ENCODE measurements around the gene GALNT2.

The GALNT2 gene

GRCh38 chr1:230030122-230030821, 36.8 kb upstream of the GALNT2 start:
- H3K4ac ChIP-seq (ENCODE audit: low read length): no peak overlapping the region
- no CpG with 5 or more reads among the region's 2 CpGs for whole genome bisulfite sequencing, 2 donors (ENCODE audit: extremely low coverage in 2 of 2, insufficient read length in 2 of 2, insufficient replicate concordance in 1 of 2)
- no peaks in the 10 kb centered on the region for H3K9me3 ChIP-seq (replicated peaks in 1 of 2; ENCODE audit: control insufficient read depth in 2 of 2, insufficient read depth in 1 of 2, low read depth in 1 of 2, low read length in 2 of 2)
- H3K9ac ChIP-seq (ENCODE audit: low read depth, low read length, poor library complexity): no peak overlapping the region
- no peak overlapping the region for H3K23ac ChIP-seq (ENCODE audit: low read depth, low read length, poor library complexity)
- H2BK5ac ChIP-seq (ENCODE audit: low read length): no peak overlapping the region
- H2AK5ac ChIP-seq (ENCODE audit: low read depth, low read length): no peak overlapping the region
- H3K14ac ChIP-seq (ENCODE audit: low read length): no peak overlapping the region
- H3K4me3 ChIP-seq (ENCODE audit: low read length in 2 of 2): no peak overlapping the region
- no peak overlapping the region for H3K27ac ChIP-seq (replicated peaks; ENCODE audit: low read length)
- H4K91ac ChIP-seq (ENCODE audit: low read depth, low read length, poor library complexity): no peak overlapping the region
- no peak overlapping the region for H3K4me2 ChIP-seq (ENCODE audit: insufficient read depth, low read length, poor library complexity, severe bottlenecking)
- no peak overlapping the region for H2BK120ac ChIP-seq (ENCODE audit: low read depth, low read length)
- no peaks in the 10 kb centered on the region for H3K27me3 ChIP-seq (ENCODE audit: control insufficient read depth in 3 of 3, insufficient read depth in 3 of 3, low read depth in 1 of 3, low read length in 3 of 3)
- no peak overlapping the region for H2BK12ac ChIP-seq (ENCODE audit: low read length)
- no peak overlapping the region for H2BK15ac ChIP-seq (ENCODE audit: low read length)
- peaks cover 0 to 1% of the 10 kb centered on the region in 2 donors for H3K4me1 ChIP-seq (ENCODE audit: control insufficient read depth in 2 of 2, insufficient read depth in 1 of 2, low read depth in 1 of 2, low read length in 2 of 2)
- H3K18ac ChIP-seq (ENCODE audit: low read length): no peak overlapping the region
- H2AFZ ChIP-seq (ENCODE audit: low read length): no peak overlapping the region
- H3K79me1 ChIP-seq (ENCODE audit: low read depth, low read length): no peaks in the 10 kb centered on the region
- H4K8ac ChIP-seq (ENCODE audit: low read depth, low read length): no peak overlapping the region
- DNase-seq (ENCODE audit: low spot score): no peak
- no peaks in the 10 kb centered on the region for H3K36me3 ChIP-seq (replicated peaks in 1 of 2; ENCODE audit: control insufficient read depth in 2 of 2, insufficient read depth in 2 of 2, low read length in 2 of 2)

- Histone ChIP-seq H3K79me1 (ENCODE audit: low read depth, low read length) (no peaks in the 10 kb centered on the region), H3K23ac (ENCODE audit: low read depth, low read length, poor library complexity) (no peak overlapping the region), H2BK15ac (ENCODE audit: low read length) (no peak overlapping the region), H3K36me3 (replicated peaks in 1 of 2; ENCODE audit: control insufficient read depth in 2 of 2, insufficient read depth in 2 of 2, low read length in 2 of 2) (no peaks in the 10 kb centered on the region), H3K27me3 (ENCODE audit: control insufficient read depth in 3 of 3, insufficient read depth in 3 of 3, low read depth in 1 of 3, low read length in 3 of 3) (no peaks in the 10 kb centered on the region), H2BK120ac (ENCODE audit: low read depth, low read length) (no peak overlapping the region), H3K9ac (ENCODE audit: low read depth, low read length, poor library complexity) (no peak overlapping the region), H2BK5ac (ENCODE audit: low read length) (no peak overlapping the region), H3K14ac (ENCODE audit: low read length) (no peak overlapping the region), H3K4me2 (ENCODE audit: insufficient read depth, low read length, poor library complexity, severe bottlenecking) (no peak overlapping the region), H2AFZ (ENCODE audit: low read length) (no peak overlapping the region), H3K4ac (ENCODE audit: low read length) (no peak overlapping the region), H2BK12ac (ENCODE audit: low read length) (no peak overlapping the region), H2AK5ac (ENCODE audit: low read depth, low read length) (no peak overlapping the region), H4K91ac (ENCODE audit: low read depth, low read length, poor library complexity) (no peak overlapping the region), H3K18ac (ENCODE audit: low read length) (no peak overlapping the region), H4K8ac (ENCODE audit: low read depth, low read length) (no peak overlapping the region), H3K27ac (replicated peaks; ENCODE audit: low read length) (no peak overlapping the region), H3K4me1 (ENCODE audit: control insufficient read depth in 2 of 2, insufficient read depth in 1 of 2, low read depth in 1 of 2, low read length in 2 of 2) (peaks cover 0 to 1% of the 10 kb centered on the region in 2 donors), H3K9me3 (replicated peaks in 1 of 2; ENCODE audit: control insufficient read depth in 2 of 2, insufficient read depth in 1 of 2, low read depth in 1 of 2, low read length in 2 of 2) (no peaks in the 10 kb centered on the region), H3K4me3 (ENCODE audit: low read length in 2 of 2) (no peak overlapping the region)
- no CpG with 5 or more reads among the region's 3 CpGs for WGBS, 2 donors (ENCODE audit: extremely low coverage in 2 of 2, insufficient read length in 2 of 2, insufficient replicate concordance in 1 of 2)
- no peak for DNase-seq (ENCODE audit: low spot score)
These were observed 35.9 kb upstream of the GALNT2 start for GRCh38 chr1:230031131-230031530.

GRCh38 chr1:230032516-230033281, 34.3 kb upstream of the GALNT2 start:
- Histone ChIP-seq H3K4me2 (ENCODE audit: insufficient read depth, low read length, poor library complexity, severe bottlenecking) (no peak overlapping the region), H3K27me3 (ENCODE audit: control insufficient read depth in 3 of 3, insufficient read depth in 3 of 3, low read depth in 1 of 3, low read length in 3 of 3) (no peaks in the 10 kb centered on the region), H3K4ac (ENCODE audit: low read length) (no peak overlapping the region), H2AK5ac (ENCODE audit: low read depth, low read length) (no peak overlapping the region), H4K8ac (ENCODE audit: low read depth, low read length) (no peak overlapping the region), H3K4me1 (ENCODE audit: control insufficient read depth in 2 of 2, insufficient read depth in 1 of 2, low read depth in 1 of 2, low read length in 2 of 2) (peaks cover 0 to 3% of the 10 kb centered on the region in 2 donors), H3K27ac (replicated peaks; ENCODE audit: low read length) (no peak overlapping the region), H3K79me1 (ENCODE audit: low read depth, low read length) (no peaks in the 10 kb centered on the region), H2BK5ac (ENCODE audit: low read length) (no peak overlapping the region), H3K9ac (ENCODE audit: low read depth, low read length, poor library complexity) (no peak overlapping the region), H2AFZ (ENCODE audit: low read length) (no peak overlapping the region), H4K91ac (ENCODE audit: low read depth, low read length, poor library complexity) (no peak overlapping the region), H2BK120ac (ENCODE audit: low read depth, low read length) (no peak overlapping the region), H3K18ac (ENCODE audit: low read length) (no peak overlapping the region), H2BK12ac (ENCODE audit: low read length) (no peak overlapping the region), H2BK15ac (ENCODE audit: low read length) (no peak overlapping the region), H3K14ac (ENCODE audit: low read length) (no peak overlapping the region), H3K36me3 (replicated peaks in 1 of 2; ENCODE audit: control insufficient read depth in 2 of 2, insufficient read depth in 2 of 2, low read length in 2 of 2) (no peaks in the 10 kb centered on the region), H3K9me3 (replicated peaks in 1 of 2; ENCODE audit: control insufficient read depth in 2 of 2, insufficient read depth in 1 of 2, low read depth in 1 of 2, low read length in 2 of 2) (no peaks in the 10 kb centered on the region), H3K23ac (ENCODE audit: low read depth, low read length, poor library complexity) (no peak overlapping the region), H3K4me3 (ENCODE audit: low read length in 2 of 2) (no peak overlapping the region)
- WGBS, 2 donors (ENCODE audit: extremely low coverage in 2 of 2, insufficient read length in 2 of 2, insufficient replicate concordance in 1 of 2): no CpG with 5 or more reads among the region's 6 CpGs
- DNase-seq (ENCODE audit: low spot score): no peak

GRCh38 chr1:230037261-230037660, 29.8 kb upstream of the GALNT2 start:
- H4K8ac ChIP-seq (ENCODE audit: low read depth, low read length): no peak overlapping the region
- DNase-seq (ENCODE audit: low spot score): no peak
- no peak overlapping the region for H2BK5ac ChIP-seq (ENCODE audit: low read length)
- H3K4me1 ChIP-seq (ENCODE audit: control insufficient read depth in 2 of 2, insufficient read depth in 1 of 2, low read depth in 1 of 2, low read length in 2 of 2): peaks cover 0 to 2% of the 10 kb centered on the region in 2 donors
- no peaks in the 10 kb centered on the region for H3K9me3 ChIP-seq (replicated peaks in 1 of 2; ENCODE audit: control insufficient read depth in 2 of 2, insufficient read depth in 1 of 2, low read depth in 1 of 2, low read length in 2 of 2)
- WGBS, 2 donors (ENCODE audit: extremely low coverage in 2 of 2, insufficient read length in 2 of 2, insufficient replicate concordance in 1 of 2): no CpG with 5 or more reads among the region's 3 CpGs
- H3K36me3 ChIP-seq (replicated peaks in 1 of 2; ENCODE audit: control insufficient read depth in 2 of 2, insufficient read depth in 2 of 2, low read length in 2 of 2): no peaks in the 10 kb centered on the region
- no peak overlapping the region for H2AK5ac ChIP-seq (ENCODE audit: low read depth, low read length)
- H3K9ac ChIP-seq (ENCODE audit: low read depth, low read length, poor library complexity): no peak overlapping the region
- no peak overlapping the region for H3K14ac ChIP-seq (ENCODE audit: low read length)
- no peak overlapping the region for H3K4me2 ChIP-seq (ENCODE audit: insufficient read depth, low read length, poor library complexity, severe bottlenecking)
- no peak overlapping the region for H3K27ac ChIP-seq (replicated peaks; ENCODE audit: low read length)
- H2BK120ac ChIP-seq (ENCODE audit: low read depth, low read length): no peak overlapping the region
- H2AFZ ChIP-seq (ENCODE audit: low read length): no peak overlapping the region
- H3K27me3 ChIP-seq (ENCODE audit: control insufficient read depth in 3 of 3, insufficient read depth in 3 of 3, low read depth in 1 of 3, low read length in 3 of 3): no peaks in the 10 kb centered on the region
- no peak overlapping the region for H3K23ac ChIP-seq (ENCODE audit: low read depth, low read length, poor library complexity)
- H3K79me1 ChIP-seq (ENCODE audit: low read depth, low read length): no peaks in the 10 kb centered on the region
- H3K4ac ChIP-seq (ENCODE audit: low read length): no peak overlapping the region
- no peak overlapping the region for H3K4me3 ChIP-seq (ENCODE audit: low read length in 2 of 2)
- H2BK15ac ChIP-seq (ENCODE audit: low read length): no peak overlapping the region
- no peak overlapping the region for H2BK12ac ChIP-seq (ENCODE audit: low read length)
- H4K91ac ChIP-seq (ENCODE audit: low read depth, low read length, poor library complexity): no peak overlapping the region
- no peak overlapping the region for H3K18ac ChIP-seq (ENCODE audit: low read length)

Data from neuronal stem cell (in vitro differentiated cells).